HG02759 (cell line): ENCODE results near the gene PEX11A.

Experiments
- ATAC-seq: cut with Tn5 transposase; IDR thresholded peaks from one replicate; pipeline ENCODE4 v1.9.1; 2021; ENCODE audit warnings: mild to moderate bottlenecking, moderate library complexity; ENCODE audit not compliant: unreplicated experiment

Gene PEX11A

GRCh38 chr15:89677381-89677780, 13.2 kb downstream of the PEX11A start:
- ATAC-seq, result no peak

GRCh38 chr15:89675606-89676005, 14.9 kb downstream of the PEX11A start:
- no peak for ATAC-seq

- no peak for ATAC-seq
Observed at GRCh38 chr15:89674526-89674925, 16.0 kb downstream of the PEX11A start.

GRCh38 chr15:89673165-89673512, 17.4 kb downstream of the PEX11A start:
- no peak for ATAC-seq

GRCh38 chr15:89672221-89673164, 18.1 kb downstream of the PEX11A start:
- no peak for ATAC-seq

GRCh38 chr15:89671687-89672086, 18.9 kb downstream of the PEX11A start:
- ATAC-seq, result no peak

- ATAC-seq, result no peak
Observed at GRCh38 chr15:89670971-89671560, 19.5 kb downstream of the PEX11A start.

GRCh38 chr15:89669941-89670340, 20.6 kb downstream of the PEX11A start:
- no peak for ATAC-seq

GRCh38 chr15:89669309-89669865, 21.2 kb downstream of the PEX11A start:
- no peak for ATAC-seq

GRCh38 chr15:89668171-89668570, 22.4 kb downstream of the PEX11A start:
- ATAC-seq, result no peak

- no peak for ATAC-seq
Observed at GRCh38 chr15:89667706-89667960, 22.9 kb downstream of the PEX11A start.

- ATAC-seq, result no peak
Observed at GRCh38 chr15:89666858-89667705, 23.5 kb downstream of the PEX11A start.

- no peak for ATAC-seq
Observed at GRCh38 chr15:89666184-89666857, 24.2 kb downstream of the PEX11A start.

GRCh38 chr15:89665449-89666181, 24.9 kb downstream of the PEX11A start:
- ATAC-seq, result peak; percentile 56

GRCh38 chr15:89664441-89665350, 25.9 kb downstream of the PEX11A start:
- ATAC-seq, result no peak

- no peak for ATAC-seq
Observed at GRCh38 chr15:89662893-89663626, 27.5 kb downstream of the PEX11A start.

- no peak for ATAC-seq
Observed at GRCh38 chr15:89660556-89660955, 30.0 kb downstream of the PEX11A start.

GRCh38 chr15:89659295-89659694, 31.3 kb downstream of the PEX11A start:
- no peak for ATAC-seq
